Psoas muscle (tissue), 8 donors: ENCODE measurements around the gene CDK14. TPM values are rescaled to one million over a fixed set of nuclear protein-coding genes. Genes with fewer than 3 reads are reported as not detected.

ENCODE experiments used
- ATAC-seq, 4 donors: fragments of 200-7000 bp; cut with Tn5 transposase; one replicate each; pipeline ENCODE4 v1.9.1; 2020; ENCODE audit warnings: moderate library complexity in 3 of 4, mild to moderate bottlenecking in 2 of 4
- DNase-seq, 2 donors: peaks; one replicate each; pipeline ENCODE4 v3.0.0-alpha.2; 2020
- H3K27ac ChIP-seq: fragments of 200-600 bp; one replicate; pipeline ENCODE4 v1.8.0; 2022
- H3K27me3 ChIP-seq, 3 donors: fragments of 200-600 bp in 1 of 3; one replicate each; pipeline versions ENCODE4 v1.6.1 to v1.8.0; 2013 to 2022; ENCODE audit warnings: low read length in 2 of 3, mild to moderate bottlenecking in 2 of 3, moderate library complexity in 1 of 3; ENCODE audit not compliant: insufficient read depth in 3 of 3
- H3K36me3 ChIP-seq, 2 donors: fragments of 200-600 bp in 1 of 2; one replicate each; pipeline versions ENCODE4 v1.6.1 to v1.8.0; 2013 to 2022; ENCODE audit warnings: low read depth in 1 of 2, mild to moderate bottlenecking in 1 of 2, moderate library complexity in 1 of 2; ENCODE audit not compliant: insufficient read depth in 1 of 2
- H3K4me1 ChIP-seq: fragments of 200-600 bp; one replicate; pipeline ENCODE4 v1.8.0; 2022
- H3K4me3 ChIP-seq: fragments of 200-600 bp; one replicate; pipeline ENCODE4 v1.8.0; 2022; ENCODE audit warnings: mild to moderate bottlenecking
- H3K9me3 ChIP-seq: fragments of 200-600 bp; one replicate; pipeline ENCODE4 v1.8.0; 2022
- CTCF ChIP-seq: fragments of 200-600 bp; IDR thresholded peaks from one replicate; pipeline ENCODE4 v1.8.0; 2022; ENCODE audit warnings: antibody characterized with exemption
- WGBS, 3 donors: extraction: QIAGEN DNeasy Blood & Tissue Kit; methylation state at CpG; one replicate each; pipeline versions ENCODE4 v1.1.6 to v1.1.7; 2013; 5-methylcytosine and 5-hydroxymethylcytosine counted together
- intact Hi-C, 2 donors: fragments of 100-400 bp; cut with DNase I; formaldehyde crosslinking; loops; one replicate each; pipeline versions ENCODE4 v1.11.0 to v1.14.2; 2022
- polyA plus RNA-seq, 3 donors: library from polyadenylated mRNA; stranded (reverse); fragments of 200-250 nt; gene quantifications; one replicate each; pipeline ENCODE4 v1.2.3, GENCODE V29; 2013
- total RNA-seq, 4 donors: library from RNA; stranded (reverse); fragmentation: NEBNext Ultra II Directional in 2 of 4; extraction: Animal tissue kit (Norgen Biotek cat#: 25700) in 2 of 4; gene quantifications; one replicate each; pipeline versions ENCODE4 v1.2.1 to v1.2.4, GENCODE V29; 2021 to 2023
- donor health status: healthy with polysubstance abuse.
- donor health status: DM: no; HTN: no; CAD: no; lungs with moderate emphysema.
- donor health status: Bipolar disorder and iron deficiency.
- donor health status: healthy.
- donor health status: DM: yes; HTN: yes; CAD: no.
- donor health status: DM: no; HTN: no; CAD: no.
- donor health status: DM: no; HTN: no; CAD: no.
- donor health status: DM: yes; HTN: yes; CAD: no.

CDK14 gene
- total and polyA plus RNA-seq, 7 donors, result 1.7 to 16.6 (median 10.6) TPM

GRCh38 chr7:90674625-90675024, 78.5 kb downstream of the CDK14 start:
- H3K4me3 ChIP-seq, result no peak overlapping the region

GRCh38 chr7:90675982-90676381, 79.9 kb downstream of the CDK14 start:
- H3K27ac ChIP-seq, result no peak overlapping the region
- intact Hi-C loops, result no loop called here
- H3K27me3 ChIP-seq, result no peaks in the 10 kb centered on the region
- no peak for TF ChIP-seq CTCF
- no peak overlapping the region for H3K4me3 ChIP-seq
- peaks cover 8% of the 10 kb centered on the region for H3K4me1 ChIP-seq
- DNase-seq (no peak), ATAC-seq (no peak)
- H3K36me3 ChIP-seq, result no peaks in the 10 kb centered on the region
- H3K9me3 ChIP-seq, result no peaks in the 10 kb centered on the region
- 94 to 97% (median 97%) methylated on average over 3 of the region's 3 CpGs for WGBS, 3 donors

More at GRCh38 chr7:90674625-90675024, 78.5 kb downstream of the CDK14 start:
- H3K27me3 ChIP-seq, result no peaks in the 10 kb centered on the region
- no peaks in the 10 kb centered on the region for H3K9me3 ChIP-seq
- no peaks in the 10 kb centered on the region for H3K36me3 ChIP-seq
- H3K27ac ChIP-seq, result no peak overlapping the region
- WGBS, 3 donors, result 63 to 86% (median 81%) methylated on average over 1 of the region's 1 CpG
- TF ChIP-seq CTCF, result no peak
- intact Hi-C loops, result no loop called here
- ATAC-seq, result no peak
- H3K4me1 ChIP-seq, result peaks cover 12% of the 10 kb centered on the region
- DNase-seq, result no peak

GRCh38 chr7:90677486-90678404, 81.6 kb downstream of the CDK14 start:
- Histone ChIP-seq H3K9me3 (no peaks in the 10 kb centered on the region), H3K4me1 (peaks cover 8% of the 10 kb centered on the region), H3K27ac (no peak overlapping the region), H3K27me3 (no peaks in the 10 kb centered on the region), H3K4me3 (no peak overlapping the region), H3K36me3 (no peaks in the 10 kb centered on the region)
- DNase-seq, result no peak
- intact Hi-C loops, result no loop called here
- no peak for TF ChIP-seq CTCF
- 47 to 55% (median 49%) methylated on average over 10 of the region's 10 CpGs for WGBS, 3 donors
- no peak for ATAC-seq

- DNase-seq (no peak), ATAC-seq (no peak)
- Histone ChIP-seq H3K36me3 (no peaks in the 10 kb centered on the region), H3K4me3 (no peak overlapping the region), H3K27ac (no peak overlapping the region), H3K27me3 (no peaks in the 10 kb centered on the region), H3K4me1 (peaks cover 8% of the 10 kb centered on the region), H3K9me3 (no peaks in the 10 kb centered on the region)
- WGBS, 3 donors, result 21 to 31% (median 21%) methylated on average over 3 of the region's 3 CpGs
- intact Hi-C loops, result no loop called here
- no peak for TF ChIP-seq CTCF
Measured at GRCh38 chr7:90678986-90679385, 82.9 kb downstream of the CDK14 start.
